ENCODE results near the gene NUAK1.

The NUAK1 gene

DNA sequence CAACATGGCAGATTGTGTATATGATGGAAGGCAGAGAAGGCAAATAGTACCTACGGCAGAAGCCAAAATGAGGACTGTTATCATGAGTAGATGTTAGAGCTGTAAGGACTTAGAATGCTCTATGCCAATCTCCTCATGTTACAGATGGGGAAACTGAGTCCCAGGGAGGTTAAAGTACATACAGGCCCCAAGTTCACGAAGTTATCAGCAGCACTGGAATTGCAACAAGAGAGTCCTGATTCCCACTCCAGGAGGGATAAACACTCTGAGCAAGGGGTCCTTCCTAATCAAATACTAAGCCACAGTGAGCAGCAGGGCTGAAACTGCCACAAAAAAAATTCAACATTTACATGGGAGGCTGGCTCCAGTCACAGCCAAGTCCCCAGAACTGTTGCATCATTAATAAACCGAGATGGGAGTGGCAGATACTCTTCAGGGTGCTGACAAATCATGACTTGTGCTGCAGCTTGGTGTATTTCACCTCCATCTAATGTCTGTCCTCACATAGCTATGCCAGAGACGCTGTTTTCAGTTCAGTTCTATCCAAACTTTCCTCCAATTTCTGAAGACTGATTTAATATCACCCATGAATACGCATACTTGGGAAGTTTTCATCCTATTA, 24.2 kb downstream of the NUAK1 start:
- Mint-ChIP-seq H3K9me3 (no peaks in the 10 kb centered on the region), H3K27me3 (ENCODE audit: low read depth) (peaks cover 6% of the 10 kb centered on the region), H3K4me1 (ENCODE audit: low read depth) (no peaks in the 10 kb centered on the region), H3K27ac (no peak overlapping the region), H3K4me3 (no peak overlapping the region), H3K36me3 (ENCODE audit: low read depth) (no peaks in the 10 kb centered on the region)
- no peak for DNase-seq (ENCODE audit: low spot score)

DNA sequence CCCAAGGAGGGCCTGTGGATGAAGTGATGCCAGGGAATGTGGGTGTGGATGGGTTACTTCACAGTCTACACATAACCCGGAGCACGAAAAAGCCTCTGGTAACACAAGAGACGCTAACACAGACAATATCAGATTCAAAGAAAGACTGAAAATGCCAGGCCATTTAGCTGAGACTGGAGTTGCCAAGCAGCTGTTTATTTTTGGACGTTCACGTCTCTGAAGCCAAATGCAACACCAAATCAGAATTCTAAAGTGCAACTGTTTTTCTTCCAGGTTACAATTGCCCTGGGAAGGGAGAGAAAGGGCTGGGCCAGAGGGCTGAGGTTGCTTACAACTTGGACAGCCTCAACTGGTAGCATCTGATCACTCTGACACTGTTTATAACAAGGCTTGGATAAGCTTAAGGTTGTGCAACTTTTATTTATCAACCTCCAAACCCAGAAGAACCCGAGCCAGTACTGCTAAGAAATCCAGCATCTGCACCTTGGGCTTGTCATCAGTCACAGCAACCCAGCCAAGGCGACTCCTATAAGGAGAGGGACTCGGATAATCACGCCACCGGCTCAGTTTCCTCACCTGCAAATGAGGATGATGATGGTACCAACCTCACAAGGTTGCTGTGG, 24.8 kb downstream of the NUAK1 start:
- Mint-ChIP-seq H3K4me3 (no peak overlapping the region), H3K9me3 (no peaks in the 10 kb centered on the region), H3K27ac (no peak overlapping the region), H3K36me3 (ENCODE audit: low read depth) (no peaks in the 10 kb centered on the region), H3K4me1 (ENCODE audit: low read depth) (no peaks in the 10 kb centered on the region), H3K27me3 (ENCODE audit: low read depth) (peaks cover 6% of the 10 kb centered on the region)
- no peak for DNase-seq (ENCODE audit: low spot score)

DNA sequence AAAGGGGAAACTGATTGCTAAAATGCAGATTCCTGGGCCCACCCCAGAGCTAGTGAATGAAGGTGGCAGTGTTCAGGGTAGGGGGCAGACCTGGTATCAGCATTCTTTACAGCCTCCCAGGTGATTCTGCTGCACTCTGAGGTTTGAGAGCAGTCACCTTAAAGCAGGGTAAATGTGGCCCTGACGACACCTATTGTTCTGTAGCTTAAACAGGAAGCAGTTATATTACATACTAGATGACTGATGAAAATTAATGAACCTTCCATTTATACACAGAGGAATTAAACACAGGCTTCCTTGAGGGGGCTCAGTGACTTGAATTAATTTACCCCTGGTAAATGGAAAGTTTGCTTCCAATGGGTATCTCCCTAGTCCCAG, 25.3 kb downstream of the NUAK1 start:
- Mint-ChIP-seq H3K4me1 (ENCODE audit: low read depth) (no peaks in the 10 kb centered on the region), H3K36me3 (ENCODE audit: low read depth) (no peaks in the 10 kb centered on the region), H3K9me3 (no peaks in the 10 kb centered on the region), H3K27ac (no peak overlapping the region), H3K4me3 (no peak overlapping the region), H3K27me3 (ENCODE audit: low read depth) (peaks cover 6% of the 10 kb centered on the region)
- no peak for DNase-seq (ENCODE audit: low spot score)

DNA sequence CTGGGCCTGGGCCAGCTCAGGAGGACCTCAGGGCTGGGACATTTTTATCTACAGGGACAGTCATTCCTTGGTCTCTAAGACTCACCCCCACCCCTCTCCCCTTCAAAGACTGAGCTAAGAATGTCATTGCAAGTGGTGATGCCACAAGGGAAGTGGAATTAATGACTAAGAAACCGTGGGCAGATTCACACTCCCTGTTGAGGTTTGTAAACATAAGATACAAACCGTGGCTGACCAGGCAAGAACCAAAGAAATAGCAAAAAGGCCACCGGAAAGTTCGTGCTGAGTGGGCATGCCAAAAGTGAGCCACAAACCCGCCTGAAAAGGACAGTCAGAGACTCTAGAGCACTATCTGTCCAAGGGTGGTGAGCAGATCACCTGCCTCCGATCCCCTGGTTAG, 25.7 kb downstream of the NUAK1 start:
- Mint-ChIP-seq H3K4me3 (no peak overlapping the region), H3K27ac (no peak overlapping the region), H3K9me3 (no peaks in the 10 kb centered on the region), H3K27me3 (ENCODE audit: low read depth) (peaks cover 6% of the 10 kb centered on the region), H3K4me1 (ENCODE audit: low read depth) (no peaks in the 10 kb centered on the region), H3K36me3 (ENCODE audit: low read depth) (no peaks in the 10 kb centered on the region)
- DNase-seq (ENCODE audit: low spot score), result peak; percentile 61

DNA sequence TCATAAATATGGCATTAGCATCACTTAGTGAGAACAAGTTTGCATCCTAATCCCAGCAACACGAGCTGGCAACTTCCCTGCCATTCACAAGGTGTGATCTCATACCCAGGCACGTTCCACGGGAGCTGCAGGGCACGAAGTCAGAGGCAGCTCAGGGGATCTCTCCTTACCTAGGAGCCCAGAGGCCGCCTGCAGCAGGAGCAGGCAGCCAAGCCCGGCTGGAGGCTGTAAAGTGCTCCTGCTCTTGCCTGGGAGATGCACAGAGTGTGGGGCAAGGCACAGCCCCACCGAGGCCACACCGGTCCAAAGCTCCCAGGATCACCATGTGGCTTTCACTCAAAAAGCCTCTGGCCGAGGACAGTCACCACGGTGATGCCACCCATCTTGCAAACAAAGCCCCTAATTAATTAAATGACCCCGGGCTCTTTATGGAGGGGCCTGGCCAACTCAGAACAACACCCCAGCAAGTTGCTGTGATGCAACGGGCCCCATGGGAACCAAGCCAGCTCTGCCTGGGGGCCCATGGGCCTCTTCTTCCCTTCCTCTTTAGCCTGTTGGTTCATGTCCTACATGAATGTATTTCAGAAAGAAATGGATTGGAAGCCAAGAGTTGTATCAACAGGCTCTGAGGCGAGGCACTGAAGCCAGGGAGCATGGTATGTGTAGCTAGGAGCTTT, 26.5 kb downstream of the NUAK1 start:
- Mint-ChIP-seq H3K36me3 (ENCODE audit: low read depth) (no peaks in the 10 kb centered on the region), H3K4me3 (no peak overlapping the region), H3K27ac (no peak overlapping the region), H3K27me3 (ENCODE audit: low read depth) (peaks cover 11% of the 10 kb centered on the region), H3K9me3 (no peaks in the 10 kb centered on the region), H3K4me1 (ENCODE audit: low read depth) (no peaks in the 10 kb centered on the region)
- DNase-seq (ENCODE audit: low spot score), result no peak

DNA sequence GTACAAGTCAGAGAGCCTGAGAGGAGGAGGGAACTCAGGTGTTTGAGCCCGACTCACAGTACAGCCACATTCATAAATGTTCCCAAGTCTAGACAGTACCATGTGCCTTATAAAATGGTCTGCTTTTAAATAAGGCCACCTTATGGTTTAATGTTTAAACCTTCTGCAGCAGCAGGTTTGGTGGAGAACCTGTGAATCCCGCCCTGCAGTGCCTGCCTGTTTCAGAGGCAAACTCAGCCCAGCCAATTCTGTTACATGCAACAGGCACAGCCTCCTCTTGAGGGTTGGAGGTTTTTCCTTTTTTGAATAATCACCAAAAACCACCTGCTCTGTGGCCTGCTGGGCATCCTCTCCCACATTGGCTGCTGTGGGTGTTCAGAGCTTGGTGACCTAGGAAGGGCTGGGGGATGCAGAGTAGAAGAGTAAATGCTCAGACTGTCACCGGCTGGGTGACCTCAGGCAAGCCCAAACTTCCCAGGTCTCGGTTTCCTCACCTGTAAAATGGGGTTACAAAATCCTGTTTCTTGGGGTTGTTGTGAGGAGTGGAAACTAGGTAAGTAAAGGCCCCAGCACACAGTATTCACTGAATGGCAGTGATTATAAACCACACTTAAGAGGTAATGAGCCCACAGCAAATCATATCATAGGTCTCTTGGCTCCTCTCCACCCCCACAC, 28.0 kb downstream of the NUAK1 start:
- H3K27me3 Mint-ChIP-seq (ENCODE audit: low read depth), result peaks cover 12% of the 10 kb centered on the region
- H3K4me1 Mint-ChIP-seq (ENCODE audit: low read depth), result no peaks in the 10 kb centered on the region
- no peak overlapping the region for H3K4me3 Mint-ChIP-seq
- DNase-seq (ENCODE audit: low spot score), result no peak
- H3K27ac Mint-ChIP-seq, result no peak overlapping the region
- no peaks in the 10 kb centered on the region for H3K36me3 Mint-ChIP-seq (ENCODE audit: low read depth)
- no peaks in the 10 kb centered on the region for H3K9me3 Mint-ChIP-seq

DNA sequence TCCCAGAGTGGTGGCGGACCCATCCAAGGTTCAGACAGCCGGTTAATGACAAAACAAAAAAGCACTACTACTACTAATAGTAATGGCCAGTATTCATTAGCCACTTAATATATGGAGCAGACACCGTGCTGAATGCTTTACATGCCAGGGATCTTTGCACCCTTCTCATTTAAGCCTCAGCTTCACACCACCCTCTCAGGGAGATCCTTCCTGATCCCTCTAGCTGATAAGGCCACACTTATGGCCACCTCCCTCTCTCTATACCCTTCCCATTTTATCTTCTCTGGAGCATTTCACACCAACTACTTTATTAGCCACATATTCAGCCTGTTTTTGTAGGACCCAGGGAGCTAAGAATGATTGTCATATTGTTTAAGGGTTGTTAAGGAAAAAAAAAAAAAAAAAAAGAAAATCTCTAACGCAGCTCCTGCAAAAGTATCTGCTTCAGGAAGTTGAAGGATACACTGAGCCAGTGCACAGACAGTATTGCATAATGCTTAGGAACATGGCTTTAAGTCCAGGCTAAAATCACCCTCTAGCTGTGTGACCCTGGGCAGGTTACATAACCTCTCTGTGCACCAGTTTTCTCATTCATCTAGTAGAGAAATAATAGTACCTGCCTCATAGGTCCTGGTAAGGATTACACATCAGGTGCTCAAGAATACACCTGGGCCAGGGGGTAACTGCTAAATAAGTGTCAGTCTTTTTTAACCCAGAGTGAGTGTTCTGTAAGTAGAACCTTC, 29.4 kb downstream of the NUAK1 start:
- Mint-ChIP-seq H3K27ac (no peak overlapping the region), H3K4me1 (ENCODE audit: low read depth) (no peaks in the 10 kb centered on the region), H3K4me3 (no peak overlapping the region), H3K27me3 (ENCODE audit: low read depth) (peaks cover 15% of the 10 kb centered on the region), H3K9me3 (no peaks in the 10 kb centered on the region), H3K36me3 (ENCODE audit: low read depth) (no peaks in the 10 kb centered on the region)
- DNase-seq (ENCODE audit: low spot score), result no peak

DNA sequence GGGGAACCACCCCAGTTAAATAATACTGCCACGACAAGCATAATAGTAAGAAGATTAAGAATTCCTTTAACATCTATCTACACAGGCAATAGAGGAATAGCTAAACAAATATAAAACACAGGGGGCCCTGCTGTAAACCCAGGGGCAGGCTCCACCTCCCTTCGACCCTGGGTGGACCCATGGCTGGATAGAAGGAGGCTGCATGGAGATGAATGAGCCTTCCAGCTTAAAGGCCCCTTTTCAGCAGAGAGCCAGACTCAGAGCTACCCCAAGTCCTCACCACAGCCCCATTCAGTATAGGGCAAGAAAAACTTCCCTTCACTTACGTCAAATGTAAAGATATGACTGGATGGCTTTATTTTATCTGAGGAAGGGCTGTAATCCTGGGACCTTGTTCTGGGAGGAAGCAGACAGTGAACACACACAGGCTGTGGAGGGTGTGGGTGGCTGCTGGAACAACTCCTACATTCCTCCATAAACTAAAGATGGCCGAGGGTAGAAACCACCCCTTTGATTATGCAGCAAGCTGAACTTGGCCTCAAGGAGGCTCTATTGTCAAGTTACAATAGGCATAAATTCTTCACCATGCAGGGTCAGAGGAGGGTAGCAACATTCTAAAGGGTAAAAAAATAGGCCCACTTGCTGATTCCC, 30.4 kb downstream of the NUAK1 start:
- no peaks in the 10 kb centered on the region for H3K9me3 Mint-ChIP-seq
- H3K4me3 Mint-ChIP-seq, result no peak overlapping the region
- H3K27me3 Mint-ChIP-seq (ENCODE audit: low read depth), result peaks cover 15% of the 10 kb centered on the region
- H3K4me1 Mint-ChIP-seq (ENCODE audit: low read depth), result no peaks in the 10 kb centered on the region
- DNase-seq (ENCODE audit: low spot score), result no peak
- H3K27ac Mint-ChIP-seq, result no peak overlapping the region
- H3K36me3 Mint-ChIP-seq (ENCODE audit: low read depth), result no peaks in the 10 kb centered on the region

DNA sequence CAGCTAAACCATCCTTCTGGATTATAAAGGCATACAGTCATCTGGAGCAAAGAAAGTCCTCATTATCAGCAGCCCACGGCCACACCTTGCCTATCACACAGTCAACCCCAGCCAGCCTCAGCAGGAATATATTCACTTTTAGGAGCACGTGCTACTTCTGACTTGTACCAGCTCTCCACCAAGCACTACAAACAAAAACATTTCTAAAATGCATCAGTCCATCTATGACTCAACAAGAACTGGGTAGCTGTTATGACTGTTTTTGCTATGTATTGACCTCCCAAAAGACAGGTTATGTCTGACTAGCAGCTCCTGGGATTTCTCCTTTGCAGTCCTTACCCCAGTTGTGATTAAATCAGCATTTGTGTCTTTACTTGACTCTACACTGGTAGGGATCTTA, 31.2 kb downstream of the NUAK1 start:
- Mint-ChIP-seq H3K36me3 (ENCODE audit: low read depth) (no peaks in the 10 kb centered on the region), H3K27ac (no peak overlapping the region), H3K4me3 (no peak overlapping the region), H3K4me1 (ENCODE audit: low read depth) (no peaks in the 10 kb centered on the region), H3K9me3 (no peaks in the 10 kb centered on the region), H3K27me3 (ENCODE audit: low read depth) (peaks cover 15% of the 10 kb centered on the region)
- DNase-seq (ENCODE audit: low spot score), result no peak

DNA sequence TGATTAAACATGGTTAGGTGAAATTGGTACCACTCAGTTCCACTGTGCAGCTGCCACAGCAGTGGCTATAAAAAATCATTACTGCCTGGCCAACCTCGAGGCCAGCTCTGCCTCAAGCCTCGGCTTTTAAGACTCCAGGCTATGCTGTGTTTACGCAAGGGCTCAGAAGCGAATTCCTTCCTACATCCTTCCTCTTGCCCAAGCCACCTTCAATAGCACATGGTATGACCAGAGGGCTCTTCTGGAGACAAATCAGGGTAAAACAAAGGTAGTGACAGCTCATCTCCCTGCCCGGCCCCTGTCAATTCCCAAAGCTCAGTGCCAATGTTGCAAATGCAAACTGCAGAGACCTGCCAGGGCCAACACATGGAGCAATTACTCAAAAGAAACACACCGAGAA, 31.9 kb downstream of the NUAK1 start:
- H3K27ac Mint-ChIP-seq, result no peak overlapping the region
- H3K4me1 Mint-ChIP-seq (ENCODE audit: low read depth), result no peaks in the 10 kb centered on the region
- no peak overlapping the region for H3K4me3 Mint-ChIP-seq
- H3K36me3 Mint-ChIP-seq (ENCODE audit: low read depth), result no peaks in the 10 kb centered on the region
- no peak for DNase-seq (ENCODE audit: low spot score)
- H3K27me3 Mint-ChIP-seq (ENCODE audit: low read depth), result peaks cover 15% of the 10 kb centered on the region
- H3K9me3 Mint-ChIP-seq, result no peaks in the 10 kb centered on the region

DNA sequence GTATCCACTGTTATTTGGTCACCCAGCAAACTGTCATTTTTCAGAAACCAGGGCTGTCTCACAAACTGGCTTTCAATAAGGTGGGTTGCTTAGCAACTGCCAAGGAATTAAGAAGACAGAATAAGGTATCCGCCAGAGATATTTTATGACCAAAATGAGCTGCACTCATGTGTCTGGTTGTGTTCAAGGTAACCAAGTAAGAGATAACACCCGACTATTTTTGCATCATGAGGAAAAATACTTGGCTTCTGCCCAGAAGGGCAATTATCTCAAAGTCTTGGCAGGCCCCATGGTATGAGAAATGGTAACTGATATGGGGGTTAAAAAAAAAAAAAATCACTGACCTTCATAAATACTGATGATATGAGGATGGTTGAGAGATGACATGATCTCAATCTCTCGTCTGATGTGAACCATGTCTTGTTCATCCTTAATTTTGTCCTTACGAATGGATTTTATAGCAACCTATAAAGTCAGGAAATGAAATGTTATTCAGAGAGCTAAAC, 32.6 kb downstream of the NUAK1 start:
- Mint-ChIP-seq H3K4me3 (no peak overlapping the region), H3K27me3 (ENCODE audit: low read depth) (peaks cover 18% of the 10 kb centered on the region)
- DNase-seq (ENCODE audit: low spot score), result no peak

DNA sequence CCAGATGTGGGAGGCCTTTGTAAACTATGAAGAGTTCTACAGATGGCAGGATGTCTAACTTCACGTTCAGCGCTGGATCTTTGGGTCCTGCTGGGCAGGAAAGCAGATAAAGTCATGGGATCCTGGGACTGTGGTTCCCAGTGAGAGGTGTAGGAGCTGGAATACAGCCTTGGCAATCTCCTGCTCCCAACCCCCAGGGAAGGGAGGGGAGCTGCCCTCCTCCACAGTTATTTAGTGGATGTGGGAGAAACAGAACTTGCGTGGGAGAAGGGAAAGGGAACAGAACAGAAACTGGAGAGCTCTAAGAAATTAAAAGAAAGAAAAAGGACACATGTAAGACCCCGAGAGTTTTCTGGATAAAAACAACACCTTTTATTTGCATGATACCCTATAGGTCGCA, 37.0 kb downstream of the NUAK1 start:
- Mint-ChIP-seq H3K4me1 (ENCODE audit: low read depth) (no peaks in the 10 kb centered on the region), H3K27me3 (ENCODE audit: low read depth) (peaks cover 27% of the 10 kb centered on the region), H3K9me3 (no peaks in the 10 kb centered on the region), H3K27ac (no peak overlapping the region), H3K4me3 (no peak overlapping the region), H3K36me3 (ENCODE audit: low read depth) (no peaks in the 10 kb centered on the region)
- DNase-seq (ENCODE audit: low spot score), result no peak

More for the DNA sequence above, 32.6 kb downstream of the NUAK1 start:
- no peaks in the 10 kb centered on the region for H3K36me3 Mint-ChIP-seq (ENCODE audit: low read depth)
- H3K27ac Mint-ChIP-seq, result no peak overlapping the region
- no peaks in the 10 kb centered on the region for H3K9me3 Mint-ChIP-seq
- no peaks in the 10 kb centered on the region for H3K4me1 Mint-ChIP-seq (ENCODE audit: low read depth)

DNA sequence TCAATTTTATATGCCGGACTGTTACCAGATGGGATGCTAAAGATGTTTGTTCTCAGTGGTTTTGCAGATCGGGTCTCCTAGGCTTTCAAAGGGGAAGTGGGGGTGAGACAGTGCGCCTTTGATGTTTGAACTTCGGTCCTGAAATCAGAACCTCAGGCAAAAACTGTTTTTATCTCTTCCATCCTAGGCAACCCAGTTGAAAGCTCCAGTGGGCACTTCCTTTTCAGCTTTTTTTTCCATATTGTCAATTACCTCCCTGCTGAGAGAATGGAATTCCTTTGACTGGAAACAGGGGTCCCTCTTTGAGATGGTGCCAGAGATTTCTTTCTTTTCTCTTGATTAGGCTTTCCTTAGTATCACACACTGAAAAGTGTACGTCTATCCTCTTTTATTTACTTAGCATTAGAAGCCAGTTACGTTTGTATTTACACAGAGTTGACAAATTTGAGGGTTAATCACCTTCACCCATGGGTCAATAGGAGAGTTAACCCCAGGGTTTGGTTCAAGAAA, 40.0 kb downstream of the NUAK1 start:
- Mint-ChIP-seq H3K27ac (no peak overlapping the region), H3K4me1 (ENCODE audit: low read depth) (no peaks in the 10 kb centered on the region), H3K4me3 (no peak overlapping the region), H3K36me3 (ENCODE audit: low read depth) (no peaks in the 10 kb centered on the region), H3K27me3 (ENCODE audit: low read depth) (peaks cover 20% of the 10 kb centered on the region), H3K9me3 (no peaks in the 10 kb centered on the region)
- DNase-seq (ENCODE audit: low spot score), result no peak

Measured in T-helper 2 cell treated with Interferon-gamma antibody and Interleukin-4, amounts not matched to agents 5 μg/mL and 100 μg/mL, for 36 hours (primary cell).